Caco-2 (cell line): ENCODE measurements around the gene DNAJC21. TPM values are rescaled to one million over a fixed set of nuclear protein-coding genes. Genes with fewer than 3 reads are reported as not detected.

ENCODE experiments used
- BruUV-seq: library from RNA; stranded (reverse); fragments of 400-500 nt; replicated peaks from 2 replicates; lab custom pipeline; 2021; lab: Mats Ljungman, UMichigan
- CTCF ChIA-PET: fragments of 300-600 bp; sonication (Branson Sonifier 250); formaldehyde crosslinking; loops from one replicate; lab custom pipeline; 2022; ENCODE audit warnings: antibody characterized with exemption; lab: Charles Lee
- POLR2A ChIA-PET: fragments of 300-600 bp; sonication (Branson Sonifier 250); formaldehyde crosslinking; loops from one replicate; lab custom pipeline; 2022; ENCODE audit warnings: antibody characterized with exemption; lab: Charles Lee
- DNase-seq, 2 experiments: peaks; one replicate each; pipeline versions ENCODE4 v3.0.0 to v3.0.0-alpha.2; 2020 to 2022
- H3K27me3 ChIP-seq: replicated peaks from 2 replicates; pipeline ENCODE4 v1.6.0; 2011; ENCODE audit warnings: low read length; ENCODE audit not compliant: control insufficient read depth, insufficient read depth
- H3K36me3 ChIP-seq: 2 replicates; pipeline ENCODE4 v1.5.1; 2011; ENCODE audit warnings: low read length; ENCODE audit not compliant: control insufficient read depth, insufficient read depth
- H3K4me1 ChIP-seq: fragments of 250-450 bp; sonication (Bioruptor Pico); 2 replicates; pipeline ENCODE4 v1.5.1; 2020; ENCODE audit warnings: mild to moderate bottlenecking
- H3K4me3 ChIP-seq: 2 replicates; pipeline ENCODE4 v1.5.1; 2011; ENCODE audit warnings: low read depth, mild to moderate bottlenecking, control low read depth, low read length
- H3K9me3 ChIP-seq: fragments of 250-450 bp; sonication (Bioruptor Pico); 2 replicates; pipeline ENCODE4 v1.5.1; 2020; ENCODE audit warnings: mild to moderate bottlenecking, moderate library complexity
- H3K27ac Mint-ChIP-seq: one replicate; pipeline ENCODE4 v1.8.0; 2022; ENCODE audit warnings: mixed read lengths; ENCODE audit not compliant: unreplicated experiment
- H3K27me3 Mint-ChIP-seq: one replicate; pipeline ENCODE4 v1.8.0; 2022; ENCODE audit warnings: mixed read lengths; ENCODE audit not compliant: insufficient read depth, unreplicated experiment
- H3K36me3 Mint-ChIP-seq: one replicate; pipeline ENCODE4 v1.8.0; 2022; ENCODE audit warnings: mild to moderate bottlenecking, mixed read lengths; ENCODE audit not compliant: insufficient read depth, unreplicated experiment
- H3K4me1 Mint-ChIP-seq: one replicate; pipeline ENCODE4 v1.8.0; 2022; ENCODE audit warnings: low read depth, mixed read lengths; ENCODE audit not compliant: unreplicated experiment
- H3K4me3 Mint-ChIP-seq: one replicate; pipeline ENCODE4 v1.8.0; 2022; ENCODE audit warnings: mild to moderate bottlenecking, moderate library complexity, mixed read lengths; ENCODE audit not compliant: unreplicated experiment
- H3K9me3 Mint-ChIP-seq: one replicate; pipeline ENCODE4 v1.8.0; 2022; ENCODE audit warnings: mixed read lengths; ENCODE audit not compliant: unreplicated experiment
- intact Hi-C: fragments of 100-400 bp; cut with micrococcal nuclease; formaldehyde crosslinking; loops from one replicate; pipeline ENCODE4 v1.10.0; 2022; ENCODE audit not compliant: unreplicated experiment
- total RNA-seq: library from RNA; stranded (reverse); gene quantifications from 2 replicates; pipeline ENCODE4 v1.2.3, GENCODE V29; 2022
- TF ChIP-seq, protein P1 (sequence below), 2 experiments: fragments of 200-600 bp in 1 of 2; IDR thresholded peaks; 1 replicate in 1 of 2; 2 replicates in 1 of 2; pipeline versions ENCODE4 v1.5.1 to v1.8.0; 2011 to 2022; ENCODE audit warnings: antibody characterized with exemption in 1 of 2, control low read depth in 1 of 2, inconsistent platforms in 1 of 2, low read depth in 1 of 2, low read length in 1 of 2, mild to moderate bottlenecking in 1 of 2, moderate library complexity in 1 of 2; ENCODE audit not compliant: insufficient read depth in 1 of 2, severe bottlenecking in 1 of 2, unreplicated experiment in 1 of 2

Gene DNAJC21
- total RNA-seq, 1 experiment from 2014 or later = 66.0 TPM

DNA sequence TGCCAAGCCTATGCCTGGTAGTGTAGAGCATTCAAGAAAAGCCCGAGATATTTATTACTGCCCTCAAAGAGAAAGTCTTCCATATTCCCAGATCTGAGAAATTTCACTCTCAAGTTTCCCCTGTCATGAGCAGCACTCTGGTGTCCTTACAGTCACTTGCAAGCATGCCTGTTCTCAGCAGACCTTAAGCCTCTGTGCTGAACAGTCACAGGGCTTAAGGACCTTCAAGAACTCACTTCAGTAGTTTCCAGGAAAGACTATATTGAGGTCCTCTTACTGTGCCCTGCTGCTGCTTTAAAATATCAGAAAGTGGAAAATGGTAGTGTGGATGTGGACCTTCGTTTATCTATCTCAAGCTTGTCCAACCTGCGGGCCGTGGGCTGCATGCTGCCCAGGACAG, 53.5 kb downstream of the DNAJC21 start:
- Mint-ChIP-seq H3K9me3 (peaks cover 34% of the 10 kb centered on the region), H3K27ac (no peak overlapping the region), H3K36me3 (peaks cover 7% of the 10 kb centered on the region), H3K27me3 (no peaks in the 10 kb centered on the region), H3K4me1 (no peaks in the 10 kb centered on the region), H3K4me3 (no peak overlapping the region)
- Histone ChIP-seq H3K27me3 (no peaks in the 10 kb centered on the region), H3K4me3 (no peak overlapping the region), H3K9me3 (peaks cover 14% of the 10 kb centered on the region), H3K4me1 (no peaks in the 10 kb centered on the region), H3K36me3 (no peaks in the 10 kb centered on the region)
- CTCF ChIA-PET = interaction anchor here (0.6 kb wide), 1 partner anchor 276 kb away, joined by 4 read pairs; no protein-coding TSS in a partner anchor
- TF ChIP-seq, protein P1, sequence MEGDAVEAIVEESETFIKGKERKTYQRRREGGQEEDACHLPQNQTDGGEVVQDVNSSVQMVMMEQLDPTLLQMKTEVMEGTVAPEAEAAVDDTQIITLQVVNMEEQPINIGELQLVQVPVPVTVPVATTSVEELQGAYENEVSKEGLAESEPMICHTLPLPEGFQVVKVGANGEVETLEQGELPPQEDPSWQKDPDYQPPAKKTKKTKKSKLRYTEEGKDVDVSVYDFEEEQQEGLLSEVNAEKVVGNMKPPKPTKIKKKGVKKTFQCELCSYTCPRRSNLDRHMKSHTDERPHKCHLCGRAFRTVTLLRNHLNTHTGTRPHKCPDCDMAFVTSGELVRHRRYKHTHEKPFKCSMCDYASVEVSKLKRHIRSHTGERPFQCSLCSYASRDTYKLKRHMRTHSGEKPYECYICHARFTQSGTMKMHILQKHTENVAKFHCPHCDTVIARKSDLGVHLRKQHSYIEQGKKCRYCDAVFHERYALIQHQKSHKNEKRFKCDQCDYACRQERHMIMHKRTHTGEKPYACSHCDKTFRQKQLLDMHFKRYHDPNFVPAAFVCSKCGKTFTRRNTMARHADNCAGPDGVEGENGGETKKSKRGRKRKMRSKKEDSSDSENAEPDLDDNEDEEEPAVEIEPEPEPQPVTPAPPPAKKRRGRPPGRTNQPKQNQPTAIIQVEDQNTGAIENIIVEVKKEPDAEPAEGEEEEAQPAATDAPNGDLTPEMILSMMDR (IDR thresholded peaks at IDR 0.05; ENCODE audit: insufficient read depth in 1 of 2, low read depth in 1 of 2, low read length in 1 of 2, severe bottlenecking in 1 of 2, unreplicated experiment in 1 of 2) = no peak
- POLR2A ChIA-PET = interaction anchor here (0.5 kb wide), 1 partner anchor 285 kb away, joined by 3 read pairs; no protein-coding TSS in a partner anchor
- intact Hi-C loops = no loop called here
- BruUV-seq = no TSS peak
- no peak for DNase-seq

DNA sequence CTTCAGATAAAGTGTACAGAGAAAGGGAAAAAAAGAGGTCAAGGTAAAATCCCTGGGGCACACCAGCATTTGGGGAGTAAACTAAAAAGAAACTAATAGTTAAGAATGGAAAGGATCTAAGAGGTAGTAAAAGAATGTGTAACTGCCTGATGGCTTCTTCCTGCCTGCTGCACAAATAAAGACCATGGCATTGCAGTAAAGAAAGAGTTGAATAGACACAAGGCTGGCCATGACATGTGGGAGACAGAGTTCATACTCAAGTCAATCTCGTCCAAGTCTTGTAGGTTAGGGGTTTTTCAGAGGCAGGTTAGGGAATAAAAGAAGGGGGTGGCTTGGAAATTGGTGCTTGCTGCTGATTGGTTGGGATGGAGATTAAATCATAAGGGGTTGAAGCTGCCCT, 57.6 kb downstream of the DNAJC21 start:
- Histone ChIP-seq H3K4me1 (peaks cover 11% of the 10 kb centered on the region), H3K27me3 (no peaks in the 10 kb centered on the region), H3K36me3 (no peaks in the 10 kb centered on the region), H3K9me3 (peaks cover 14% of the 10 kb centered on the region), H3K4me3 (no peak overlapping the region)
- peaks cover 34% of the 10 kb centered on the region for H3K9me3 Mint-ChIP-seq
- TF ChIP-seq, protein P1 (IDR thresholded peaks at IDR 0.05; ENCODE audit: insufficient read depth in 1 of 2, low read depth in 1 of 2, low read length in 1 of 2, severe bottlenecking in 1 of 2, unreplicated experiment in 1 of 2) = no peak
- intact Hi-C loops = no loop called here
- peaks cover 4% of the 10 kb centered on the region for H3K4me1 Mint-ChIP-seq
- CTCF ChIA-PET = no interaction called here
- POLR2A ChIA-PET = no interaction called here
- H3K27me3 Mint-ChIP-seq = no peaks in the 10 kb centered on the region
- BruUV-seq = no TSS peak
- H3K36me3 Mint-ChIP-seq = peaks cover 9% of the 10 kb centered on the region
- no peak overlapping the region for H3K27ac Mint-ChIP-seq
- DNase-seq = no peak
- no peak overlapping the region for H3K4me3 Mint-ChIP-seq

DNA sequence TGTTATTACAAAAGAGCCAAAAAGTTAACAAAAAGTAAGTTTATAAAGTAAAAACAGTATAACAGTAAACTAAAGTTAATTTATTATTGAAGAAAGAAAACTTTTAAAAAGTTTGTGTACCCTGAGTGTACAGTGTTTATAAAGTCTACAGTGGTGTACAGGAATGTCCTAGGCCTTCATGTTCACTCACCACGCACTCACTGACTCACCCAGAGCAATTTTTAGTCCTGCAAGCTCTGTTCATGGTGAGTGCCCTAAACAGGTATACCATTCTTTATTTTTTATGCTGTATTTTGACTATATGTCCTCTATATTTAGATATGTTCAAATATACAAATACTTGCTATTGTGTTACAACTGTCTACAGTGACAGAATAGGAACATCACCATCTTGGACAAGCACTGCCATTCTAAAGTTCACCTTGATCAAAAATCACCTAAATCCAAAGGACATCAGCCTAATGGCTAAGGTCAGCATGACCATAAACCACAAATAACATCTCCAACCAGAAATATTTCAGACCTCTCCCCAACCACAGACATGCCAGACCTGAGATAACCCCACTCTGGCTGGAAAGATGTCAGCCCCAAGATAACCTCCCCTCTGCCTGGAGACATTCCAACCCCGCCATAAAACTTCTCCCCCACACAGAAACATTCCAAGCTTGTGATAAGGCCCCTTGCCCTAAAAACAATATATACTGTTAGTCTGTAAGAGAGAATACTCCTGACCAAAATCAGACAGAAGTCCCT, 62.3 kb downstream of the DNAJC21 start:
- Histone ChIP-seq H3K36me3 (no peaks in the 10 kb centered on the region), H3K9me3 (peaks cover 18% of the 10 kb centered on the region), H3K4me1 (peaks cover 31% of the 10 kb centered on the region), H3K27me3 (no peaks in the 10 kb centered on the region), H3K4me3 (no peak overlapping the region)
- no TSS peak for BruUV-seq
- no peaks in the 10 kb centered on the region for H3K27me3 Mint-ChIP-seq
- peaks cover 22% of the 10 kb centered on the region for H3K4me1 Mint-ChIP-seq
- ChIA-PET CTCF (no interaction called here), POLR2A (no interaction called here)
- H3K9me3 Mint-ChIP-seq = peaks cover 47% of the 10 kb centered on the region
- H3K27ac Mint-ChIP-seq = peak overlapping the region; percentile 66
- intact Hi-C loops = no loop called here
- peak; percentile 69 to 83 for DNase-seq
- TF ChIP-seq, protein P1 (IDR thresholded peaks at IDR 0.05; ENCODE audit: insufficient read depth in 1 of 2, low read depth in 1 of 2, low read length in 1 of 2, severe bottlenecking in 1 of 2, unreplicated experiment in 1 of 2) = no peak
- peaks cover 22% of the 10 kb centered on the region for H3K36me3 Mint-ChIP-seq
- H3K4me3 Mint-ChIP-seq = peak overlapping the region; percentile 27
